Right lobe of liver (tissue), 6 donors: ENCODE data around the gene TPST2. TPM values are rescaled to one million over a fixed set of nuclear protein-coding genes. Genes with fewer than 3 reads are reported as not detected.

Experiments
- ATAC-seq, 4 donors: fragments of 200-7000 bp; cut with Tn5 transposase; one replicate each; pipeline ENCODE4 v1.9.1; 2020; ENCODE audit warnings: mild to moderate bottlenecking in 4 of 4, moderate library complexity in 4 of 4
- DNase-seq, 3 donors: peaks; one replicate each; pipeline ENCODE4 v3.0.0-alpha.2; 2020
- H3K27ac ChIP-seq, 3 donors: fragments of 200-600 bp; one replicate each; pipeline ENCODE4 v1.8.0; 2022
- H3K27me3 ChIP-seq, 2 donors: fragments of 200-600 bp; one replicate each; pipeline ENCODE4 v1.8.0; 2022
- H3K36me3 ChIP-seq, 4 donors: fragments of 200-600 bp; sonication (generic) in 1 of 4; one replicate each; pipeline versions ENCODE4 v1.5.1 to v1.8.0; 2017 to 2022; ENCODE audit warnings: control low read depth in 1 of 4
- H3K4me1 ChIP-seq, 4 donors: fragments of 200-600 bp; sonication (generic) in 1 of 4; one replicate each; pipeline versions ENCODE4 v1.5.1 to v1.8.0; 2017 to 2022; ENCODE audit warnings: control low read depth in 1 of 4
- H3K4me3 ChIP-seq, 3 donors: fragments of 200-600 bp; one replicate each; pipeline ENCODE4 v1.8.0; 2022
- H3K9me3 ChIP-seq, 4 donors: fragments of 200-600 bp; sonication (generic) in 1 of 4; one replicate each; pipeline versions ENCODE4 v1.5.1 to v1.8.0; 2017 to 2022; ENCODE audit warnings: control low read depth in 1 of 4
- CTCF ChIP-seq, 4 donors: fragments of 200-600 bp in 3 of 4; fragments of 450-650 bp in 1 of 4; IDR thresholded peaks; one replicate each; pipeline versions ENCODE4 v1.5.1 to v1.8.0; 2016 to 2022; ENCODE audit warnings: antibody characterized with exemption in 4 of 4, mild to moderate bottlenecking in 2 of 4
- POLR2A ChIP-seq: fragments of 450-650 bp; IDR thresholded peaks from one replicate; pipeline ENCODE4 v1.6.1; 2017; ENCODE audit warnings: antibody characterized with exemption, mild to moderate bottlenecking
- WGBS: methylation state at CpG from one replicate; pipeline ENCODE4 v1.1.6; 2018; ENCODE audit warnings: low coverage, low lambda C conversion rate; ENCODE audit not compliant: insufficient coverage; ENCODE audit errors: missing lambda C conversion rate; 5-methylcytosine and 5-hydroxymethylcytosine counted together
- intact Hi-C, 2 donors: fragments of 100-400 bp; cut with DNase I; formaldehyde crosslinking; loops; one replicate each; pipeline versions ENCODE4 v1.11.2 to v1.14.1; 2022
- total RNA-seq, 6 experiments: library from RNA; depleted of rRNA in 2 of 6; stranded (reverse); fragments of >200 nt in 2 of 6; fragmentation: NEBNext Ultra II Directional in 3 of 6; extraction: Animal tissue kit (Norgen Biotek cat#: 25700) in 3 of 6; gene quantifications; one replicate each; pipeline versions ENCODE4 v1.1.0 to v1.2.4, GENCODE V29; 2016 to 2023
- donor health status: DM: no; HTN: yes; CAD: no.
- donor health status: DM: no; HTN: no; CAD: no.
- donor health status: DM: no; HTN: no; CAD: no.
- donor health status: DM: no; HTN: yes; CAD: no.
- donor health status: DM: no; HTN: yes; CAD: no.

TPST2 gene
- total RNA-seq, 6 experiments from 2014 or later = 53.2 to 117 (median 66.9) TPM

- intact Hi-C loops = no loop called here
- 78% methylated on average over 3 of the region's 4 CpGs for WGBS
- DNase-seq = no peak
- no peak overlapping the region for H3K4me3 ChIP-seq
- no peaks in the 10 kb centered on the region for H3K27me3 ChIP-seq
- no peaks in the 10 kb centered on the region for H3K4me1 ChIP-seq
- H3K36me3 ChIP-seq = peaks cover 16 to 94% (median 68%) of the 10 kb centered on the region in 4 donors
- TF ChIP-seq CTCF (IDR thresholded peaks at IDR 0.05) (no peak), POLR2A (no peak)
- no peak for ATAC-seq
- no peak overlapping the region for H3K27ac ChIP-seq
- H3K9me3 ChIP-seq = no peaks in the 10 kb centered on the region
These were observed 93.5 kb downstream of the TPST2 start for GRCh38 chr22:26496456-26496855.

- intact Hi-C loops = no loop called here
These were observed 95.4 kb downstream of the TPST2 start for GRCh38 chr22:26494506-26494905.

DNA sequence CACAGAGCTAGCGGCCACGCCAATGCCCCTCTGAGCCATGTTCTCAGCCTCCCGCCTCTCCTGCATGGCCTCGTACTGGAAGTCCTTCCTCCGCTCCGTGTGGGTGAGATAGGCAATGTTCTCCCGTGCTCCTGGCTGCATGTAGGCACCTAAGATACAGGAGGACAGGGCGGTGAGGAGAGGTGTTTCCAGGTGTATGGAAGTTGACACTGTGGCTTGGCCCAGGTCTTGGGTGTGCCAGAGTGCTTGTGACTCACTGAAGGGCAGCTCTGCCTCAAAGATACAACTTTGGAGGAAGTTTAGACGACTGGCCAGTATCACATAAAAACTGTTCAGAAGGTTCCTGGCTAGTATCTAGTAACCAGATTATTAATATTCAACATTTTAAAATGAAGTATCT, 97.7 kb downstream of the TPST2 start:
- intact Hi-C loops = no loop called here

More at GRCh38 chr22:26494506-26494905, 95.4 kb downstream of the TPST2 start:
- H3K9me3 ChIP-seq = no peaks in the 10 kb centered on the region
- no peak for TF ChIP-seq CTCF (IDR thresholded peaks at IDR 0.05)
- no peak for TF ChIP-seq POLR2A
- no peak overlapping the region for H3K4me3 ChIP-seq
- ATAC-seq (no peak), DNase-seq (no peak)
- no peaks in the 10 kb centered on the region for H3K4me1 ChIP-seq
- no peak overlapping the region for H3K27ac ChIP-seq
- peaks cover 17 to 92% (median 58%) of the 10 kb centered on the region in 4 donors for H3K36me3 ChIP-seq
- H3K27me3 ChIP-seq = no peaks in the 10 kb centered on the region

DNA sequence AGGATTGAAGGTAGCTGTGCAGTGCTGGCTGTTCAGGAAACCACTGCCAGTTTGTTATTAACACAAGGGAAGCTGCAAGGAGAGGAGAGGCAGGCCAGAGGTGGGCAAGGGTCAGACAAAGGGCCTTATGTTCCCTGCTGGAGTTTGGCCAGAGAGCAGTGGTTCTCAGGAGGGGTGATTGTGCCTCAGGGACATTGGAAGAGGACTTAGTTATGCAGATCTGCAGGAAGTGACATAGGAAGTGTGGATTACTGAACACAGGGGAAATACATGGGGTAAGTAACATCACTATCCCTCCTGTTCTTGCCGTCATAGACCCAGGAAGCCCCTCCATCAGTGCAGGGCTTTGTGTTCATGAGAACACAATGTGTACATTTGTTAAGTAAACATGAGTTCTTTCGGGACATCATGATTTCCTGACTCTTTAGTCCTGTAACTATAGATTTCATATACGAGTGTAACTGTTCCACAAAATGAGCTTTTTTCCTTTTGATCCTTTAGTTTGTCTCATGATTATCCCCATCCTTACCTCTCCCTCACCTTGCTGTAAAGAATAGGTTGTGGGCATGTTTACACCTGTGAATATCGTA, 100.4 kb downstream of the TPST2 start:
- Histone ChIP-seq H3K4me1 (peaks cover 0 to 3% (median 0%) of the 10 kb centered on the region in 4 donors), H3K27me3 (no peaks in the 10 kb centered on the region), H3K36me3 (peaks cover 17 to 70% (median 31%) of the 10 kb centered on the region in 4 donors), H3K27ac (no peak overlapping the region), H3K4me3 (no peak overlapping the region), H3K9me3 (no peaks in the 10 kb centered on the region)
- intact Hi-C loops = no loop called here
- DNase-seq = no peak
- peak in 1 of 4 donors; percentile 11 for ATAC-seq
- WGBS = 71% methylated on average over 4 of the region's 4 CpGs
- TF ChIP-seq POLR2A (no peak), CTCF (IDR thresholded peaks at IDR 0.05) (no peak)

More for the DNA sequence above, 97.7 kb downstream of the TPST2 start:
- Histone ChIP-seq H3K9me3 (no peaks in the 10 kb centered on the region), H3K4me1 (no peaks in the 10 kb centered on the region), H3K36me3 (peaks cover 17 to 90% (median 46%) of the 10 kb centered on the region in 4 donors), H3K27me3 (no peaks in the 10 kb centered on the region), H3K27ac (no peak overlapping the region), H3K4me3 (no peak overlapping the region)
- no peak for DNase-seq
- no peak for TF ChIP-seq CTCF (IDR thresholded peaks at IDR 0.05)
- TF ChIP-seq POLR2A = no peak
- 83% methylated on average over 5 of the region's 9 CpGs for WGBS
- no peak for ATAC-seq
